Cerebellar nuclear complex (tissue), 1 donor: ENCODE data around the gene KDF1.

Experiments
- DNase-seq, 2 experiments: peaks; one replicate each; lab custom pipeline; 2025; lab: John Stamatoyannopoulos, UW

KDF1 gene, protein sequence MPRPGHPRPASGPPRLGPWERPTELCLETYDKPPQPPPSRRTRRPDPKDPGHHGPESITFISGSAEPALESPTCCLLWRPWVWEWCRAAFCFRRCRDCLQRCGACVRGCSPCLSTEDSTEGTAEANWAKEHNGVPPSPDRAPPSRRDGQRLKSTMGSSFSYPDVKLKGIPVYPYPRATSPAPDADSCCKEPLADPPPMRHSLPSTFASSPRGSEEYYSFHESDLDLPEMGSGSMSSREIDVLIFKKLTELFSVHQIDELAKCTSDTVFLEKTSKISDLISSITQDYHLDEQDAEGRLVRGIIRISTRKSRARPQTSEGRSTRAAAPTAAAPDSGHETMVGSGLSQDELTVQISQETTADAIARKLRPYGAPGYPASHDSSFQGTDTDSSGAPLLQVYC

DNA sequence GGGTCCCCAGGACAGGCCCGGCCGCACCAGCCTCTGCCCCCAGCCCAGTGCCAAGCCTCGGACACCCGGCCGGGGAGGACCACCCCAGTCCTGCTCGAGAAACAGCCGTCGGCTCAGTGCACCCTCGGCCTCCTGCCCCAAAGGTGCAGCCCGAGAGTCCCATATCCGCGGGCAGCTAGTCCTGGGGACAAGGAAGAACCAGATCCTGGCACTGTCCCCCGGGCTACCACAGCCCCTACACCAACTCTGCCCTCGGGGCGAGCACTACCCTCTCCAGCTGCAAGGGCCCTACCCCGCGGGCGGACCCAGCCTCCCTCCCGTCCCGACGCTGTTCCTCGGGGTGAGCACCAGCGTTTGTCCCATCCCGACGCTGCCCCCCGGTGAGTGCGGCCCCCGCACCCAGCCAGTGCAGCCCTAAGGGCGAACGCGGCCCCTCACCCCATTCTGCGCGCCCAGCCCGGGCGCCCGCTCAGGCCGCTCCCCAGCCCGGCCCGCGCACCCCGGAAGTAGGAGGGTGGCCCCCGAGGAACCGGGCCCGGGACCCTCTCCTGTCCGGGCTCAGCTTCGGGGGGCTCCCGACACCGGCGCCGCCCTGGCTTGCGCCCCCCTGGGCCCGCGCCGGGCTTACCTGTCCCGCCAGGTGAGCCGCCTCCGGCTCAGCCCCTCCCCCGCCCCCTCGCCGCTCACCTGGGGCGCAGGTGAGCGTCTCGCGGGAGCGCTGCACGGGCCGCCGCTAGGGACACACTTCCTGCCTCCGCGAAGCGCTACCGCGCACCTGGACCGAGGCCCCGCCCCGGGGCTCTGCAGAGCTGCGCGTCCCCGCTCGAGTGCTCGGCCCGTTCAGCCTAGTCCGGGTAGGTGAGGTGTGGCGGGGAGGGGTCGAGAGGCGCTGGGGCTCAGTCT, at the start of gene KDF1:
Gene KDF1, minus strand, starts transcription at position 747 of the 903 bp plus-strand sequence. CDS start 8,088 bp downstream, outside the sequence.
- no peak for DNase-seq

DNA sequence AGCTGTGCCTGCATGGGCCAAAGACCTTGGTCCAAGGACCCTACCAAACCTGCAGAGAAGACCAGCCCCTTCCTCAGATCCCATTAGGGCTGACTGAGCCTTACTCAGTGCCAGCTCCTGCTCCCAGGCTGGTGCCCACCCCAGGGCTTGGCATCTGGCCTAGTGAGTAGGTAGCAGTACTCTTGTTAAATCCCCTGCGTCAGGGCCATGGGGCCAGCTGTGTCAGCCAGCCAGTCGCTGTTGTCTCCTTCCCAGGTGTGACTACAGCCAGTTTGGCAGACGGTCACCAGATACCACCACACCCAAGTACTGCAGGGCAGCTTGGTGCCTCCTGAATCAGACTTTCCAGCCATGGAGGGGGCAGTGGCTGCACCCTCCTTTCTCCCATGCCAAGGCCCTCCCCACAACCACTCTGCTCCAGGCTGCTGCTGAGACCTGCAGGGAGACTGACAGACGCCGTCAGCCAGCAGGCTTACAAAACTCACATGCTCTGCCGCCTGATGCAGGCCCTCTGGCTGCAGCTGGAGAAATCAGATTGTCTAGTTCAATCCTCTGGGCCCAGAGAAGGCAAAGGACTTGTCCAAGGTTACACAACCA, 49.4 kb upstream of the KDF1 start:
- DNase-seq = no peak

DNA sequence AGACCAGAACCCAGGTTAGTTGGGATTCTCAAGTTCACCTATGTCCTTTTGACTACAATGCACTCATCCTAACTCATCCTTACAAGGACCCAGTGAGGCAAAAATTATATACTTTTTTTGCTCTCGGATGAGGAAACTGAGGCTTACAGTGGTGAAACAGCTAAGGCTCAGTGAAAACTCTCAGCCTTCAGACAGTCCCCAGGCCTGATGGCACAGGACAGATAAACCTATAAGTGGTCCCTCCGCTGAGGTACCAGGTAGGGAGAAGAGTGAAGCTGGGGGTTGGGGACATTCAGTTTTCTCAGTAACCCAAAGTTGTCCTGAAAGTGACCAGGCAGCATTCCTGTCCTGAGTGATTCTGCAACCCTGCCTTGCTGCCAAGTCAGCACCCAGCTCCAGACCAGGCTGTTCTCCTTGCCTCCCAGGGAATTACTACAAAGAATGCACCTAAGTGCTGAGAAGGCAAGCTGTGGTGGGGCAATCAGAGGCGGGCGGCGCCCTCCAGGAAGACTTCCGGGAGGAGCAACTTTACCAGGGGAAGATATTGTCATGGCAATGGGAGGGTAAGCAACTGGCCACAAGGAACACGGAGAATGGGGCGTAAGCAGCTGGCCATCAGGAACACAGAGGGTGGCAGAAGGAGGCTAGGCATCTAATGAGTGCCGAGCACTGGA, 47.8 kb upstream of the KDF1 start:
- no peak for DNase-seq

DNA sequence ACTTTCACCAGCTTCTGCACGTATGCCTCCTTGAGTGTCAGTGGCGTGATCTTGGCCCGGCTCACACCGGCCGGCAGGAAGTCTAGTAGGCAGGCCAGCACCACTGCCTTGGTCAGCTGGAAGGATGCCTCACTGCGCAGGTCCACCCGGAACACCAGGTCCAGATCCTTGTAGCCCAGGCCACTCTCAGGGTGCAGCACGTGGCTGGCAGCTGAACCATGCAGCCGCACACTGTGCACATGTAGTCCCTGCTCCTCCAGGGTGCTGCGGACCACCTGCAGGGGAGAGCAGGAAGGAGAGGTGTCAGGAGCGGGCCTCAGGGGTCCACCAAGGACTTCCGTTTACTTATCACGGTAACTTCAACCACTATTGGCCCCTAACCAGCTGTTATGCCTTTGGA, 46.4 kb upstream of the KDF1 start:
- no peak for DNase-seq

DNA sequence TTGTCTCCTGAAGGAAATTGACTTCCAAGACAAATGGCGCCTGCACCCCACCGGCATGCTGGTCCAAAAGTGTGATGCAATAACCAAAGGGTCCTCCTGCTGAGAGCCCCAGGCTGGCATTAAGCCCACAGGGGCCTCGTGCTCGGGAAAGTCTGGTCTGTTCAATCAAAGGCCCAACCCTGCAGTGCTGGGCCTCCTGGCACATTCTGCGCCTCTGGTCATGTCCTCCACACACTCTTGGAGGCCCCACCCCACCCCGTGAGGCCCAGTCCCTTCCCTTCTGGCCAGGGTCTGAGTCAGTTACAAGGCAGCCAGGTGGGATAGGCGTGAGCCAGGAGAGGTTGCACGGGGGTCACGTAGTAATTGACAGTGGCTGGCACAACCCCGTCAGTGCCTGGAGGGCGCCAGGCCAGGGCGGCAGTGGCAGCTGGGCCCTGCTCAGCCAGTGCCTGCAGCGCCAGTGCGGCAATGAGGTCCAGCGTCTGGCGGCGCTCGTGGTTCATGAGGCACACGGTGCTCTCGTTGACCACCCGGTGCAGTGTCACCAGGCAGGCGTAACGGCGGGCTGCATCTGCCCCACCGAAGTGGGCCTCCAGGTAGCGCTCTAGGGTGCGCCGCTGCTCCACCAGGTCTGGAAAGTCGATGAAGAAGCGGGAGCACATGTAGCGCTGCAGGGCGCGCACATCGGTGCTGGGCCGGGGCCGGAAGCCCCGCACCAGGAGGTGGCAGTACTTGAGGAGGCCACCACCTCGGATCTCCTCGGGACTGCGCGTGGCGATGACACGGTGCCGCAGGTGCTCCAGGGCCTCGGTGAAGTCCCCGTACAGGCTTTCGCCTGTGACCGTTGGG, 45.6 kb upstream of the KDF1 start:
- DNase-seq = no peak

DNA sequence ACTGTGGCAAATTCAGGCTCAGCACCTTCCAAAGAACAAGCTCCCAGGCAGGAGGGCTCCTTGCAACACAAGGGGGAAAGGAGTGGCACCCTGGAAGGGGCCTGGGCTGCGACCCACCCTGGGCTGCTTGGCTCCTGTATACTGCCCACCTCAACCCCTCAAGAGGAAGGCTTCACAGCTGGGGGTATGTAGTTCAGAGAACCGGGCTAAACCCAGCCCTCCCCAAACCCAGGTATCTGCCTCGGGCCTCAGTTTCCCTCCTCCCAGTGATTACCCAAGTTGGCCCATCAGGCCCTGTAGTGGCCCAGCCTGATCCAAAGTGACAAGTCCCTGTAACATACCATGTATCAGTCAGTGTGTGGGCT, 44.9 kb upstream of the KDF1 start:
- DNase-seq = no peak

DNA sequence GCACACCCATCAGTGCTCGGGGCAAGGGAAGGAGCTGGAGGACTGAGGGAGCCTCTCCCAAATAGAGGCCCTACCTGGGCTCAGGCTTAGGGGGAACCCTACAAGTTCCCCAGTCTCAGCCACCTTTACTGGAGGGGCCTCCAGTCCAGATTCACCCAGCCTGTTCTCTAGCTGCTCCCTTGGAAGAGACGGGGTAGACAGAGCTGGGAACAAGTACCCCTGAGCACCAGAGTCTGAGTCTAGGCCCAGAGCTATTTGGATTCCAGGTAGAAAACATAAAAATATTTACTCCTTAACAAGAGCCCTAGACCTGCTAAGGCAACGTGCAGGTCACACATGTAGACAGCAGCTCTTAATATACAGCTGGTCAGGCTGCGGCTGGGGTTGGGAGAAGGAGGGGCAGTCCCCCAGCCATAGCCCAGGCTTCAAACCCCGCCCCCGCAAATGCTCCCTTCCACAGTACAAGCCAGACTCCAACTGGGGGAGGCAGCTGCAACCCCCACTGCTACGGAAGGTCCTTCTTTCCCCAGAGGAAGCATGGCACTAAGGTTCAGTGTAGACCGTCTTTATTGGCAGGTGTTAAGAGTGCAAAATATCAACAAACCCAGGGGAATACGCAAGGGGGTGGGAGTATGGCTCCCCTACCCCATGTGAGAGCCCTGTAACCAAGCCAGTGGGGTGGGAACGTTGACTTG, 44.4 kb upstream of the KDF1 start:
- no peak for DNase-seq

DNA sequence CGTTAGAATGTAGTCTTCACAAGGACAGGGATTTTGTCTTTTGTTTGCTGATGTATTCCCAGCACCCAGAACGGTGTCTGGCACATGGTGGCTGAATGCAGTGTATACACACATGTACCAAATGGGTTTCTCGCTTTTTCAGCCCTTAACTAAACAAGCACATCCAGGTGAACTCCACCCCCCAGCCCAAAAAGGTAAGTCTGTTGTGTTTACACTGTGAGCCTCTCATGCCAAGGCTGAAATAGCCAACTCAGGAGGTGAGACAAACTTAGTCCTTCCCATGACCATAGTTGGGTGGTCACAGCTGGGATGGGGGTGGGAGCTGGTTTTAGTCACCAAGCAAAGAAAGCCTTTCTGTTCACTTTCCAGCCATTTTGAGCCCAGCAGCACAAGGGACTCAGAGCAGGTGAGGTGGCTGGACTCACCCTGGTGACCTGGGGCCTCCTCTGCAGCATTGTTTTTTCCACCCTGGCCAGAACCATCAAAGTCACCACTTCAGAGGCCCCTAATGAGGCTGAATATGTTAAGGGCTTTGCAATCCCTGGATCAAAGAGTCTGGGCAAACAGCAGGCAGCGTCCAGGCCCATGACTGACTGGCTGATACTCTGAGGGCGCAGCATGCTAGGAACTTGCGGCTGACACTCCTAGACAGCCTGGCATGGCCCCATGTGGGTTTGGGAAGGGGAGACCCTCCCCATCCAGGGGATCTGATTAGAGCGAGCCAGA, 43.6 kb upstream of the KDF1 start:
- DNase-seq = no peak

DNA sequence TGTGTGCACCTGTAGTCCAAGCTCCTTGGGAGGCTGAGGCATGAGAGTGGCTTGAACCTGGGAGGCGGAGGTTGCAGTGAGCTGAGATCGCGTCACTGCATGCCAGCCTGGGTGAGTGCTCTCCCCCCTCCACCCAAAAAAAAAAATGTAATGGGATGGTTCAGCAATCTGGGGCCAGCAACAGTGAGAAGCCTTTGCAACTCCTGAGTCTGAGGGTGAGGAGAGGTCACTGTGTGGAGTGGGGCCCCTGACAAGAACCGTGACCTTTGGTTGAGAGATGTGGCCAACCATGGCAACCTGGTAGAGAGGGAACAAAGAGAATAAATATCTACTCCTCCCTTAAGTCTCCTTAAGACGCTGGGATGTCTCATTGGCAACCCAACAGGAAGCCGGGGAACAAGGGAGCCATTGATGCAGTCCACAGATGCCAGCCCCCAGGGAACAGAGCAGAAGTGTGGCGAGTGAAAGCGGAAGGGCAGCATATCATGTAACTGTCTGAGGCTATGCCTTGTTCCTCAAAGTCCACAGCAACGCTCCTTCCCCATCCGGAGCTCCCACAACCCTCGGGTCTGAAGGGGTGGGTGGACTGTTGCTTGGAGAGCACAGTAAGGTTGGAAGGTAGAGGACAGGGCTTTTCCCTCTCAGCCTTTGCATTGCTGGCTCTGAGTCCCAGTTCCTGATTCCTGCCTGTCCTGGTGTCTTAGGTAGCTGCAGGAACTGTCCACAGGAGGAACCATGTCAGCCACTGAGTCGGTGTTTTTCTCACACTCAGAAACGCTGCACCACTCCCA, 41.5 kb upstream of the KDF1 start:
- no peak for DNase-seq

DNA sequence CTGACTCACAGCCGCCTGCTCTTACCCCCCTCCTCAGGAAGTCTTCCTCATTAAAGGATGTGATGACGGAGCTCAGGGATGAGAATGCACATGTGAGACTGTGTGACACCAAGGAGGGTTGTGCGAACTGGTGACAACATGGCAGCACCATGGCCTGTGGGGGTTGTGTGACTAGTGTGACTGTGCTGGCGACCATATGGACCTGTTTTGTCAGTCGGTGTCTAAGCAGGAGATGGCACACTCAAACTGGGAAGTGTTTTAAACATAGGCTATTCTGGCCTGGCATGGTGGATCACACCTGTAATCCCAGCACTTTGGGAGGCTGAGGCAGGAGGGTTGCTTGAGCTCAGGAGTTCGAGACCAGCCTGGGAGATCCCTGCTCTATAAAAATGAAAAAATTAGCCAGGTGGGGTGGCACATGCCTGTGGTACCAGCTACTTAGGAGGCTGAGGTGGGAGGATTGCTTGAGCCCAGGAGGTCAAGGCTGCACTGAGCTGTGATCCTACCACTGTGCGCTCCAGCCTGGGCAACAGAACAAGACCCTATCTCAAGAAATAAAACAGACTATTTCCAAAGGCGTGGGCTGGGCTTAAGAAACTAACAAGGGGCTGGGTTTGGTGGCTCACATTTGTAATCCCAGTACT, 40.7 kb upstream of the KDF1 start:
- no peak for DNase-seq

DNA sequence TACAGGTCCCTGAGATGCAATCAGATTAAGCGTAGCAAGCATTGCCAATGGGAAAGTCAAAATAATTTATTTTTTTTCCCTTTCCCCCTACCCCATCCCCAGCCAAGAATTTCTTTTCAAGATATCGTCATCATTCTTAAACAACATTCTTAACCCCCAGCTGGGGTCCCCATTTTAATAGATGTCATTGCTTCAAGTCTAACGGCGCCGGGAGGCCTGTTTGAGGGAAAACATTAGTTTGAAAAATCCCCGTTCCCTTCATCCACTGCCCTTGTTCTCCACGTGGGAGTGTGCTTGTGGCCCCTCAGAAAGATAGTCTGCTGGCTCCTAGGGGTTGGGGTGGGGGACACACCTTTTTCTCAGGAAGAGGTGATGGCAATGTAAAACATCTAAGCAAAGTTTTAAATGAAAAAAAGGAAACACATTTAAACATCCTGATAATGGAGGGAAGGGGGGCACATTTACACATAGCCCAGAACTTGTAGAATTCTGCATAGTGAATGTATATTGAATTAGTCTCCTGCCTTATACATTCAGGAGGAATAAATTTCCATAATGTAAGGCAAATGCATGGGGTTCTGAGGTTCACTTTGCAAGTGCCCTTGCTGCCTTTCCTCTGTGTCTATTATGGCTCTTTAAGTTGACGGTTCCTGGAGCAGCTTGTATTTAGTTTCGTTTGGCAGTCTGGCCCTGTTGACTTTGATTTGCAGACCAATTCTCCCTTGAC, 40.0 kb upstream of the KDF1 start:
- DNase-seq = no peak

DNA sequence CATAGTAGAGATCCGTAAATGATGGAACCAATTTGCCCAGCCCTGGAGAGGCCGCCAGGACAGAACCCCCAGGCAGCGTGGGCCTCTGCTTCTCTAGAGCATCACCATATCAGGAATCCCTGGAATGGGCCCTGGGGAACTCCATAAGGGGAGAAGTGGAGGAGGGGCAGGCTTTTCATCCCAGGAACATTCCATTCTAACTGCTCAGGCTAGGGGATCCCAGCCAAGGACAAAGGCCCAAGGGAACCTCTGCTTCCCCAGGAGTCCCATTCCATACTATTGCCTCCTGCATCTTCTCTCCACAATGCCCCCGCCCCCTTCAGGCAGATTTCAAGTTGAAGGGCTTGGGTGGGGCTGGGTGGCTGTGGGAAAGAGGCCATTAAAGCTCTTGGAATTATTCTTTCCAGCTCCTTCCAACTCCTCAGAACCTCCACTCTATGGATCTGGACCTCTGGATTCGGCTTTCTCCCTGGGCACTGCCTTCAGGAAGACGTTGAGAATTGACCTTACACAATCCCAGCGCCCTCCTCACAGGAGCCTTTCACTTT, 39.2 kb upstream of the KDF1 start:
- DNase-seq = no peak

DNA sequence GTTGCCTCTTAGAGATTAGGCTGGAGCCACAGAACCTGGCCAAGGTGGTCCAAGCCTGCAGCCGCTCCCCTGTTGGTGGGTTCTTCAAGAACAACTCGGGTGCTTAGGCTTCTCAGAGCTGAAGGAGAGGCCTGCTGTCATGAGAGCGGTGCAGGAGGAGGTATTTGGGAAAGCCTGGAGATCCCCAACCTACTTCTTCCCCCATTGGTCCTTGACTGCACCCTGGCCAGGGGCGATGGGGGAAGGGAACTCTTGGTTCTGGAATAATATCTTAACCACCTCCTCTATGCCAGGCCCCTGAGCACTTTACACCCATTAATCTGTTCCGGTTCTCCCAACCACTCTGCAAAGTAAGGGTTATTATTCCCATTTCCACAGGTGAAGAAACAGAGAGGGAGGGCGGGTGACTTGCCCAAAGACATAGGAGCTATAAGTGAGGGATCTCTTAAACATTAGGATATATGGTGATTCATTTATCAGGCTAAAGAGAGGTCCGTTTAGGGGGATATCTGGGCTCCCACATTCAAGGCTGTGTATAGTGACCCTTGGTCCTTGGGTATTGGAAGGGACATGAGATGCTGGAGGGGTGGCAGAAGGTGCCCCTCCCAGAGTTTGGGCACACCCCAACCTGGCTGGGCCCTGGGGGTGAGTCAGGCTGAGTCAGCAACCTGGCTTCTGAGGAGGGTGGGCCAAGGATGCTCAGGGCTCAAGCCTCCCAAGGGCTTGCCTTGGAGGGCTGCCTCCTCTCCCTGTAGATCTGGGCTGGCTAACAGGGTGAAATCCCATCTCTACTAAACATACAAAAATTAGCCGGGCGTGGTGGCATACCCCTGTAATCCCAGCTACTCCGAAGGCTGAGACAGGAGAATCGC, 38.4 kb upstream of the KDF1 start:
- no peak for DNase-seq

DNA sequence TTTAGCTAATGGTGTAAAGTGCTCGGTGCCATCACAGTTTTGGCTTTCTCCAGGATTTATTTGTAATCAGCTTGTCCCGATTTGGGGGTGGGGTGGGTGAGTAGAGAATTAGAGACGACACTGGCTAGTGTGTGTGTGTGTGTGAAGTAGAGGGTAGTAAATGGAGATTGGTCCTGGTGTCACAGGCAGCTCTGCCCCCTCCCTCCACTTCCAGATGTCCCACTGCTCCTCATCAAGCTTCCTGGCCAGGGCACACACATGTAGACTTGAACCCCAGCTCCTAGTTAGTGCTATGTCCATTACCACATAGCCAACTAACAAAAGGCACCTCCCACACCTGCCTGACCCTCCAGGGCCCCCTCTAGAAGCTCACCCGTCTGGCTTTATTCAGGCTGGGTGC, 36.4 kb upstream of the KDF1 start:
- no peak for DNase-seq

DNA sequence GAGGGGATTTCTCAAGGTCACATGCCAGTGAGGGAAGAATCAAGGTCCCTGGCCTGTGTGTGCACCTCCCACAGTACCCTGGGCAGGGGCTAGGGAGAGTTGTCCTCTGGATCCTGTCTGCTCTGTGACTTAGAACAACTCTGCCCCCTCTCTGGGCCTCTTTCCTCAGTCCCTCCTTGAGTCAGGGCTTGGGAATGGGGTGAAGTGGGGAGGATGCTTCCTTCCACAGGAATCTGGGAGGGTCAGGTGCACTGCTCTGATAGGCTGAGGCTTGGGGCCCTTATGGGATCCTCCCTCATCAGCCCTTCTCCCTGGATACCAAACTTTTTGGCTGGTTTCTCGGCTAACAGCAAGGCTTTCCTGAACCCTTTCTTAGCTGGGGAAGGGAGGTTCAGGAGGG, 35.8 kb upstream of the KDF1 start:
- DNase-seq = no peak

DNA sequence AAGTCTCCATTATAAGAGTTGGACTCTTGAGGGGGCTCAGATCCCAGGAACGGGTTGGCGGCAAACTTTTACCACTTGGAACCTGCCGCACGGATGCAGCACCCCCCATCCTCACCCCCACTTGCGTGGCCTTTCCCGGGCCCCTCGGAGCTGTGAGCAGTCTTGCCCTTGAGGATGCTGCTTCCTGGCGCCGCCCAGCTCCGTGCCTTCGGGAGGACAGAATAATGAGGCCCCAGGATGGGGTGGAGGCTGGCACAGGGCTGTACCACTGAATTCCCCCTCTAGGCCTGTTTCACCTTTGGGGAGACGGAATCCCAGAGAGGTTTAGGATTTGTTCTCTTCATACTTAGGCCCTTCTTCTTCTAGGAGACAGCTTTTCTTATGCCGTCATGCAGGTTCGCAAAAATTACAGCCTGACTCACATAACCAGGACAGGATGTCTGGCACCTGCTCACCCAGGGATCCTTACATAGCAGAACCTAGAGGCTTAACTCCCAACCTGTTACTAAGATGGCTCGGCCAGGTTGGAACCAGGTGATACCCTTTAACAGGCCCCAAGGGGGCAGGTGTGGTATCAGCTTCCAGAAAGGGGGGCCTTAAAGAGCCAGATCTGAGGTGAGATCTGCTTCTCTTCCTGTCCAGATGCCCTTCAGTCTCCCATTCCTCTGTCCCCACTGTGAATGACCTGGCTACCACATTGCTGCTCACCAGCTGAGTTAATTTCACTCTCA, 34.7 kb upstream of the KDF1 start:
- no peak for DNase-seq
